ENCODE measurements around the gene FITM2. TPM values are rescaled to one million over a fixed set of nuclear protein-coding genes. Genes with fewer than 3 reads are reported as not detected.

The FITM2 gene
- total RNA-seq, 1 donor from 2014 or later: 8.9 TPM

DNA sequence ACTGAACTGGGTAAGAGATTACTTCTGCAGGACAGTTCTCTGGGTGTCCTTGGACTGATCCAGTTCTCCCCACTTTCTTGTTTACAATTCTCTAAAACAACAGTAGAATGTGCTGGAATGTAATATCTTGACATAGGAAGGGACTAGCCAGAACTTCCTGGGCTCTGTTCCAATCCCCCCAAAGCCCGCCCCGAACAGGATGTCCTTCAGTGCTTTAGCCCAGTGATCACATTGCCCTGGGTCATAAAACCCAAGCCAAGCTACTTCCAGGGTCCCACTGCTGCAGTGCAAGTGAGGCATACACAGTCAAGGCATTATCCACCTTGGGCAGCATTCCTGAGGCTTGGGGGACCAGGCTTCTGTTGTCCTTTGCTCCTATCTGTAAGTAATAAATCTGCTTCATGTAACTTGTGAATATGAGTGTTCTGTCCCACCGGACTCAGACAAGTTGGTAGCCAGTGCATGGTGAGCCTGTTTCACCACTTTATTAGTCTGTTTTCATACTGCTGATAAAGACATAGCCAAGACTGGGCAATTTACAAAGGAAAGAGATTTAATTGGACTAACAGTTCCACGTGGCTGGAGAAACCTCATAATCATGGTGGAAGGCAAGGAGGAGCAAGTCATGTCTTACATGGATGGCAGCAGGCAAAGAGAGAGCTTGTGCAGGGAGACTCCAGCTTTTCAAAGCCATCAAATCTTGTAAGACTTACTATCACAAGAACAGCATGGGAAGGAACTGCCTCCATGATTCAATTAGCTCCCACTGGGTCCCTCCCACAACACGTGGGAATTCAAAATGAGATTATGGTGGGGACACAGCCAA, 23.5 kb downstream of the FITM2 start:
- H3K4me3 Mint-ChIP-seq (ENCODE audit: unreplicated experiment): no peak overlapping the region
- H3K36me3 Mint-ChIP-seq (ENCODE audit: unreplicated experiment): peaks cover 4% of the 10 kb centered on the region
- no peak for DNase-seq (ENCODE audit: extremely low spot score, unreplicated experiment)
- TF ChIP-seq, protein P1, sequence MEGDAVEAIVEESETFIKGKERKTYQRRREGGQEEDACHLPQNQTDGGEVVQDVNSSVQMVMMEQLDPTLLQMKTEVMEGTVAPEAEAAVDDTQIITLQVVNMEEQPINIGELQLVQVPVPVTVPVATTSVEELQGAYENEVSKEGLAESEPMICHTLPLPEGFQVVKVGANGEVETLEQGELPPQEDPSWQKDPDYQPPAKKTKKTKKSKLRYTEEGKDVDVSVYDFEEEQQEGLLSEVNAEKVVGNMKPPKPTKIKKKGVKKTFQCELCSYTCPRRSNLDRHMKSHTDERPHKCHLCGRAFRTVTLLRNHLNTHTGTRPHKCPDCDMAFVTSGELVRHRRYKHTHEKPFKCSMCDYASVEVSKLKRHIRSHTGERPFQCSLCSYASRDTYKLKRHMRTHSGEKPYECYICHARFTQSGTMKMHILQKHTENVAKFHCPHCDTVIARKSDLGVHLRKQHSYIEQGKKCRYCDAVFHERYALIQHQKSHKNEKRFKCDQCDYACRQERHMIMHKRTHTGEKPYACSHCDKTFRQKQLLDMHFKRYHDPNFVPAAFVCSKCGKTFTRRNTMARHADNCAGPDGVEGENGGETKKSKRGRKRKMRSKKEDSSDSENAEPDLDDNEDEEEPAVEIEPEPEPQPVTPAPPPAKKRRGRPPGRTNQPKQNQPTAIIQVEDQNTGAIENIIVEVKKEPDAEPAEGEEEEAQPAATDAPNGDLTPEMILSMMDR (IDR thresholded peaks at IDR 0.05): no peak
- H3K27ac Mint-ChIP-seq (ENCODE audit: unreplicated experiment): no peak overlapping the region
- no peaks in the 10 kb centered on the region for H3K27me3 Mint-ChIP-seq (ENCODE audit: unreplicated experiment)
- H3K4me1 Mint-ChIP-seq (ENCODE audit: unreplicated experiment): no peaks in the 10 kb centered on the region
- no peaks in the 10 kb centered on the region for H3K9me3 Mint-ChIP-seq (ENCODE audit: unreplicated experiment)

DNA sequence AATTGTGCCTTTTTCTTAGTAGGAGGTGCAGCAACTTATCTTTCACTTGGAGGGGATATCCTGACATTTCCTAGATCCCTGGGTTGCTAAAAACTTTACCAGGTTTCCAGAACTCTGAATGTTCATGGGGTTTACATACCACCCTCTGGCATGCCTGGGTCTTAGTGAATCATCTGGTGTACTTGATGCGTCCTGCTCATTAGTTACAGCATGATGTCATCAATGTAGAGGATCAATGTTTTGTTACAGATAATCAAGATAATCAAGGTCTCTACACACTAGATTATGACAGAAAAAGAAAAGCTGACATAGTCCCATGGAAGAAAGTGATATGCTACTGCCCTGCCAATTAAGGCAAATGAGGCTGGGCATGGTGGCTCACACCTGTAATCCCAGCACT, 27.0 kb downstream of the FITM2 start:
- Mint-ChIP-seq H3K27ac (ENCODE audit: unreplicated experiment) (no peak overlapping the region), H3K27me3 (ENCODE audit: unreplicated experiment) (no peaks in the 10 kb centered on the region), H3K4me1 (ENCODE audit: unreplicated experiment) (peaks cover 3% of the 10 kb centered on the region), H3K36me3 (ENCODE audit: unreplicated experiment) (peaks cover 3% of the 10 kb centered on the region), H3K4me3 (ENCODE audit: unreplicated experiment) (no peak overlapping the region), H3K9me3 (ENCODE audit: unreplicated experiment) (no peaks in the 10 kb centered on the region)
- DNase-seq (ENCODE audit: extremely low spot score, unreplicated experiment): no peak
- TF ChIP-seq, protein P1 (IDR thresholded peaks at IDR 0.05): no peak

DNA sequence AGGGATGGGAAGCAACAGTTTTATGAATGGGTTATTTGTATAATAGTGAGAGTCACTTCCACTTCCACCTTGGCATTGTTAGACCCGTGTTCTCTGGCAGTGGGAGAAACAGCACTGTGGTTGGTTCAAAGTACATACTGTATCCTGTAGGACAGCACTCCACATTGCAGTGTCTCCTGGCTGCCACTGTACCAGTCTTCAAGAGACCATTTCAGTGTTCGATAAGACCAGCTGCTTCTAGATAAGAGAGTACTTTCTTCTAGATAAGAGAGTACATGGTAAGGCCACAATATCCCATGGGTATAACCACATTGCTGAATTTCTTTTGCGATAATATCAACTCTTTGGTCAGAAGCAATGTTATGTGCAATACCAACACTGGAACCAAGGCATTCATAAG, 28.8 kb downstream of the FITM2 start:
- H3K4me1 Mint-ChIP-seq (ENCODE audit: unreplicated experiment): peaks cover 3% of the 10 kb centered on the region

DNA sequence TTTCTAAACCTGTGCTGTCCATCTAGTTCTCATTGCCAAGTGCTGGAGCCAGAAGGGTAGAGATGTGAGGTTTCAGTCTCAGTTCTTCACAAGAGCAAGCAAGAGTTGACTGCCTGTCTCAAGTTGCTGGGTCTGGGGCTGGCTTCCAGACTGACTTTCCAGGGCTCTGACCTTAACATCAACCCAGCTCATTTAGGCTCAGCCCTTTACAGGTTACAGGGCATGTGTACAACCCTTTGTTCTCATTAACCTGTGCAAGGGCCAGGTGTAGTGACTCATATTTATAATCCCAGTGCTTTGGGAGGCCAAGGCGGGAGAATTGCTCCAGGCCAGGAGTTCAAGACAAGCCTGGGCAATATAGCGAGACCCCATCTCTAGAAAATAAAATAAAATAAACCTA, 30.6 kb downstream of the FITM2 start:
- Mint-ChIP-seq H3K27ac (ENCODE audit: unreplicated experiment) (no peak overlapping the region), H3K36me3 (ENCODE audit: unreplicated experiment) (no peaks in the 10 kb centered on the region), H3K4me3 (ENCODE audit: unreplicated experiment) (no peak overlapping the region), H3K4me1 (ENCODE audit: unreplicated experiment) (peaks cover 3% of the 10 kb centered on the region), H3K27me3 (ENCODE audit: unreplicated experiment) (no peaks in the 10 kb centered on the region), H3K9me3 (ENCODE audit: unreplicated experiment) (no peaks in the 10 kb centered on the region)
- no peak for DNase-seq (ENCODE audit: extremely low spot score, unreplicated experiment)
- TF ChIP-seq, protein P1 (IDR thresholded peaks at IDR 0.05): no peak

More for the DNA sequence above, 28.8 kb downstream of the FITM2 start:
- TF ChIP-seq, protein P1 (IDR thresholded peaks at IDR 0.05): no peak
- Mint-ChIP-seq H3K27me3 (ENCODE audit: unreplicated experiment) (no peaks in the 10 kb centered on the region), H3K36me3 (ENCODE audit: unreplicated experiment) (no peaks in the 10 kb centered on the region), H3K4me3 (ENCODE audit: unreplicated experiment) (no peak overlapping the region), H3K9me3 (ENCODE audit: unreplicated experiment) (no peaks in the 10 kb centered on the region), H3K27ac (ENCODE audit: unreplicated experiment) (no peak overlapping the region)
- no peak for DNase-seq (ENCODE audit: extremely low spot score, unreplicated experiment)

DNA sequence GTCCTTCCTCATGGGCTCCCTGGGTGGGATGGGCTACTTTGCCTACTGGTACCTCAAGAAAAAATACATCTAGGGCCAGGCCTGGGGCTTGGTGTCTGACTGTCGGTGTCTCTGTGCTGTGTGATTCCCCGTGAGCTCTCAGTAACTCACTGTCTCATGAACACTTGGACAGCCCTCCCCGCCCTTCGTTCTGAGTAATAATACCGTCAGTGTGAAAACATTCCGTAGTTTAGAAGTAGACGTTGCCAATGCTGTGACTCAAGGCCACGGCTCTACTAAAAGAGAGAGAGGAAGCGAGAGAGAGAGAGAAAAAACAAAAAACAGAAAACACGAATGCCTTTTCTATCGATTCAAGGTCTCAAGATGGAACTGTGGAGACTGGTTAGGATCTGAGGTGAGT, 31.8 kb downstream of the FITM2 start:
- Mint-ChIP-seq H3K9me3 (ENCODE audit: unreplicated experiment) (no peaks in the 10 kb centered on the region), H3K4me3 (ENCODE audit: unreplicated experiment) (no peak overlapping the region), H3K36me3 (ENCODE audit: unreplicated experiment) (no peaks in the 10 kb centered on the region), H3K27me3 (ENCODE audit: unreplicated experiment) (no peaks in the 10 kb centered on the region), H3K4me1 (ENCODE audit: unreplicated experiment) (peaks cover 3% of the 10 kb centered on the region), H3K27ac (ENCODE audit: unreplicated experiment) (no peak overlapping the region)
- TF ChIP-seq, protein P1 (IDR thresholded peaks at IDR 0.05): no peak
- no peak for DNase-seq (ENCODE audit: extremely low spot score, unreplicated experiment)

Measured in osteocyte (in vitro differentiated cells).